ENCODE results near the gene SIRT5. TPM values are rescaled to one million over a fixed set of nuclear protein-coding genes. Genes with fewer than 3 reads are reported as not detected.

SIRT5 gene
- 12.5 TPM for total RNA-seq

GRCh38 chr6:13574571-13575376 lies at the start of gene SIRT5:
TSS of gene SIRT5 (plus strand) at chr6:13574601. CDS start at chr6:13584111, 9,510 bp downstream.

DNA sequence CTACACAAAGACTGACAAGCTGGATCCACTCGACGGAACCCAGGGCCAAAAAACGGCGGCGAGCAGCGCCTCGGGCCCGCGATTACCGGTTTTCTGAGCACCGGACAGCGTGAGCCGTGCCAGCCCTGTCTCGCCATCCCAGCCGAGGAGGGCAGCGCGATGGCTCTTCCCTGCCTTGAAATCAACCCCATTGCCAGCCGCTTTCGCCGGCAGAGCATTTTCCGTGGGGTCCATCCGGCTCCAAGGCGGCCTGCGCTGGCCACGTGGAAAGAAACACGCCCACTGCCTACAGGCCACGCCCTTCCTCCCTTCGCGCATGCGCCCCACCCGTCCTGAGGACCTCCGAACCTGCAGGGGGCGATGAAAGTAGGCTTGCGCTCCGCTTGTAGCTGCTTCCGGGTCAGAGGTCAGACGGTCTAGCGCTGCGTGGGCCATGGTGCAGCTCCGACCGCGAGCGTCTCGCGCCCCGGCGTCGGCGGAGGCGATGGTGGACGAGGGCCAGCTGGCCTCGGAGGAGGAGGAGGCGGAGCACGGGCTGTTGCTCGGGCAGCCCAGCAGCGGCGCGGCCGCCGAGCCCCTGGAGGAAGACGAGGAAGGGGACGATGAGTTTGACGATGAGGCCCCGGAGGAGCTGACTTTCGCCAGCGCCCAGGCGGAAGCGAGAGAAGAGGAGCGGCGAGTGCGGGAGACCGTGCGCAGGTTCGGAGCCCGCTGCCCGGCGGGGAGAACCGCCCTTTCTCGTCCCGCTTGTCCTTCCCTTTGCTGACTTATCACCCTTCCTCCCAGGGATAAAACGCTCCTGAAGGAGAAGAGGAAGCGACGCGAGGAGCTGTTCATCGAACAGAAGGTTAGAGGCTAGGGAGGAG lies 40.8 kb downstream of the SIRT5 start, which contains the start of gene NOL7:
Gene NOL7, plus strand, starts transcription at position 410 of the 866 bp plus-strand sequence. Its CDS starts 24 bp downstream, at position 434.

Other genes starting within 250 kb of the SIRT5 start
- gene TBC1D7, start 246.1 kb upstream of the SIRT5 start, total RNA-seq = 25.5 TPM
- 6.0 TPM for gene GFOD1, start 87.0 kb upstream of the SIRT5 start, total RNA-seq
- gene NOL7, start 40.7 kb downstream of the SIRT5 start, total RNA-seq = 35.2 TPM
- gene RANBP9, start 137.2 kb downstream of the SIRT5 start, total RNA-seq = 36.5 TPM
- 18.6 TPM for gene MCUR1, start 240.0 kb downstream of the SIRT5 start, total RNA-seq

Measured in metanephros (tissue), 1 donor.